Measurements from ENCODE around the gene TH.
"Not testable (repeated sequence)": the region's sequence is repeated elsewhere in the genome, so short reads cannot be mapped to it uniquely, and the experiment has no call there.

TH gene

DNA sequence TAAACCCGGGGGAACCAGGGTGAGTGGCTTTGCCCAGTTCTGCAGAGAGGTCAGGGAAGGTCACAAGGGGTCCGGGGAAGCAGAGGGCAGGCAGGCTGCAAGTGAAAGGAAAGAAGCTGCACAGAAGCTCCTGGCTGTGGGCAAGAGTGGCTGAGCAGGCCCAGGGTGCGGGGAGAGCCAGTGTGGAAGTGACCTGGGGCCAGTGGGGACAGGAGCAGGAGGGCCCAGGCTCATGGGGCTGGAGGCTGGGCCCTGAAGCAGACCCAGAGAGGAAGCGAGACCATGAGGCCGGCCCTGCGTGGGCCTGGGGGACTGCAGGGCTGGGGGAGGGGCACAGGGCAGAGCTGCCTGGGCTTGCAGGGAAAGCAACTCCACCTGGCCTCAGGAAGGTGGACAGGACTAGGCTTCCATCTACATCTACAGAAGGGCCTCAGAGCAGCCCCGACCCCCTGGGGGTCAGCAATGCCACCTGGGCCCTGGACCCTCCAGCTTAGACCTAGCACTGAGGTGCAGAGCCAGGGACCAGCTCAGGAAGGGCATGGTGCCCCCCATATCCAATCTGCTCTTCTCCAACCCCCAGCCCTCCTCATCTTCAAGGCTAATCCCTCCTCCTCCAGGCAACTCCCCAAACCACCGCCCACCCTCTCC, 44.0 kb downstream of the TH start:
- no peak for DNase-seq

DNA sequence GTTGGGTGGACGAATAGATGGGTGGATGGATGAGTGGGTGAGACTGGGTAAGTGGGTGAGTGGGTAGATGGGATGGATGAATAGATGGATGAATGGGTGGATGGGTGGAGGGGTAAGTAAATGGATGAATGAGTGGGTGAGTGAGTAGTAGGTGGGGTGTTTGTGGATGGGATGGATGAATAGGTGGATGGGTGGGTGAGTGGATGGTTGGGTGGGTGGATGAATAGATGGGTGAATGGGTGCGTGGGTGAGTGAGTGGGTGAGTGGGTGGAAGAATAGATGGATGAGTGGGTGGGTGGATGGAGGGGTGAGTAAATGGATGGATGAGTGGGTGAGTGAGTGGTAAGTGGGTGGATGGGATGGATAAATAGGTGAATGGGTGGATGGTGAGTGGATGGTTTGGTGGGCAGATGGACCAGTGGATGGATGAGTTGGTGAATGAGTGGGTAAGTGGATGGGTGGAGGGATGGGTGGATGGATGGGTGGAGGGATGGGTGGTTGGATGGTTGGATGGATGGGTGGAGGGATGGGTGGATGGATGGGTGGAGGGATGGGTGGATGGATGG, 45.0 kb downstream of the TH start:
- no peak for DNase-seq

DNA sequence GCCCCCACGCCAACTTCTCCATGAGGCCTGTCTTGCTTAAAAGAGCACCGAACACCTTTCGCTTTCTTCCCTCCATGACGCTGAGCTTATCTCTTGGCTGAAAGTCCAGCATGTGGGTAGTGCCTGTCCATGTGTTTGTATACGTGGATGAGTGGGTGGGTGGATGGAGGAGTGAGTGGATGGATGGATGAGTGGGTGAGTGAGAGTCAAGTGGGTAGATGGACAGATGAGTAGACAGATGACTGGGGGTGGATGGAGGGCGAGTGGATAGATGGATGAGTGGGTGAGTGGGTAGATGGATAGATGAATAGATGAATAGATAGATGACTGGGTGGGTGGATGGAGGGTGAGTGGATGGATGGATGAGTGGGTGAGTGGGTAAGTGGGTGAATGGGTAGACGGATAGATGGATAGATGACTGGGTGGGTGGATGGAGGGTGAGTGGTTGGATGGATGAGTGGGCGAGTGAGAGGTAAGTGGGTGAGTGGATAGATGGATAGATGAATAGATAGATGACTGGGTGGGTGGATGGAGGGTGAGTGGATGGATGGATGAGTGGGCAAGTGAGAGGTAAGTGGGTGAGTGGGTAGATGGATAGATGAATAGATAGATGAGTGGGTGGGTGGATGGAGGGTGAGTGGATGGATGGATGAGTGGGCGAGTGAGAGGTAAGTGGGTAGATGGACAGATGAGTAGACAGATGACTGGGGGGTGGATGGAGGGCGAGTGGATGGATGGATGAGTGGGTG, 46.7 kb downstream of the TH start:
- not testable (repeated sequence) for DNase-seq

DNA sequence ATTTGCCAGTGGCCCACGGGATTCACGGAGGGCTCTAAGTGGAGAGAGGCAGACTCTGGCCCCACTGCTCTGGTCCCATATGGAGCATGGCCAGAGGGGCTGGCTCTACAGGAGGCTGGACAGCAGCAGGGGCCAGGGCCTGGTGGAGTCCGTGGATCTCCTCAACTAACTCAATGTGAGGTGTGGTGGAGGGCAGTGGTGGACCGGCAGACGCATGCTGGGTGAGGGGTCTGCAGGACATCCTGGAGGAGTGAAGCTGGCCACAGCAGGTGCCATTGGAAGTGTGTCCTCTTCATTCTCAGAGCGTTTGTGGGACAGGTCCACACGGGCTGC, 48.0 kb downstream of the TH start:
- no peak for DNase-seq

DNA sequence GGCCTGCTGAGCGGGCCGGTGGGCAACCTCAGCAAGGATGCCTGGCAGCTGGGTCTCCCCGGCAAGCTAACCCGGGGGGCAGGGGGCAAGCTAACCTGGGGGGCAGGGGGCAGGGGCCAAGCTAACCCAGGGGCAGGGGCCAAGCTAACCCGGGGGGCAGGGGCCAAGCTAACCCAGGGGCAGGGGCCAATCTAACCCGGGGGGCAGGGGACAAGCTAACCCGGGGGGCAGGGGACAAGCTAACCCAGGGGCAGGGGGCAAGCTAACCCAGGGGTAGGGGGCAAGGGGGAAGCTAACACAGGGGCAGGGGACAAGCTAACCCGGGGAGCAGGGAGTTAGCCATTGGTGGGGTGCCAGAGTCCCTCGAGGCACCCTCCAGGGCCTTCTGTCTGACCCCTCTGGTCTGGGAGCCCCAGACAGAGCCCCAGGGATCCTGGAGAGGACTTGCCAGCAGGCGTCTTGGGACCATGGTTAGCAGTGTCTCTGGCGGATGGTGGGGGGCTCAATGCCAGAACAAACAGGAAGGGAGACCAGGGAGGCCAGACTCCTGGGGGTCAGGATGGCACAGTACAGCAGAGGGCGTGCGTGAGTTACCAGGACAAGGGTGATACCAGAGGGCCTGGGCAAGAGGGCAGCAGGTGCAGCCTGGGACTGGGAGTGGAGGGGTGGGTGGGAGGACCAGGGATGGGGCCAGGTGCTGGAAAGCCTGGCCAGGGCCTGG, 48.5 kb downstream of the TH start:
- no peak for DNase-seq

DNA sequence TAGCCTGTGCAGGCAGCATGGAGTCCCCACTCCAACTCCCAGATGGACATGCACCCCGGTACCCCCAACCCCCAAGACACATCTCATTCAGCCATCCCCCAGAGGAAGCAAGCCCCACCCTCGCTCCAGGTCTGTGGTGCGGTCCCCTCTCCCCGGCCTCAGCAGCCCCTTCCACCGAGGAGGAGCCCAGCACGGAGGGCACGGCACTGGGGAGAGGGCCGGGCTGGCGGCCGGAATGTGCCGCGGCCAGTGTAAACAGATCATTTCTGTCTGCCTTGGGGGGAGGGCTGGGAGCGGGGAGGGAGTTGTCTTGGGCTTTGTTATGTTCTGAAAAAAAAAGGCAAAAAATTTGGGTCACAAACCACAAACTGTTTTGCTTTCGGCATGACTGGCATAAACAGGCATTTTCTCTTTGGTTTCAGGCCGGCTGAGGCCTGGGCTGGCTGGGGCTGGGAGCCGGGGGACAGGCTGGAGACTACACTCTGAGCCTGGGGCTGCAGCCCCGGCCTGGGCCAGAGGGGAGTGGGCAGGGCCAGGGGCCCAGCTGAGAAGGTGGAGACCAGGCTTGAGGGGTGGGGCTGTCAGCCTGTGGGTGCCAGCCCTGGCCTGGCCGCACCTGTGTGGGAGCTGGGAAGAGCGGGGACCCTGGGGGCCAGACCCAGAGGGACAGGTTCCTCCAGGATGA, 49.3 kb downstream of the TH start:
- no peak for DNase-seq

DNA sequence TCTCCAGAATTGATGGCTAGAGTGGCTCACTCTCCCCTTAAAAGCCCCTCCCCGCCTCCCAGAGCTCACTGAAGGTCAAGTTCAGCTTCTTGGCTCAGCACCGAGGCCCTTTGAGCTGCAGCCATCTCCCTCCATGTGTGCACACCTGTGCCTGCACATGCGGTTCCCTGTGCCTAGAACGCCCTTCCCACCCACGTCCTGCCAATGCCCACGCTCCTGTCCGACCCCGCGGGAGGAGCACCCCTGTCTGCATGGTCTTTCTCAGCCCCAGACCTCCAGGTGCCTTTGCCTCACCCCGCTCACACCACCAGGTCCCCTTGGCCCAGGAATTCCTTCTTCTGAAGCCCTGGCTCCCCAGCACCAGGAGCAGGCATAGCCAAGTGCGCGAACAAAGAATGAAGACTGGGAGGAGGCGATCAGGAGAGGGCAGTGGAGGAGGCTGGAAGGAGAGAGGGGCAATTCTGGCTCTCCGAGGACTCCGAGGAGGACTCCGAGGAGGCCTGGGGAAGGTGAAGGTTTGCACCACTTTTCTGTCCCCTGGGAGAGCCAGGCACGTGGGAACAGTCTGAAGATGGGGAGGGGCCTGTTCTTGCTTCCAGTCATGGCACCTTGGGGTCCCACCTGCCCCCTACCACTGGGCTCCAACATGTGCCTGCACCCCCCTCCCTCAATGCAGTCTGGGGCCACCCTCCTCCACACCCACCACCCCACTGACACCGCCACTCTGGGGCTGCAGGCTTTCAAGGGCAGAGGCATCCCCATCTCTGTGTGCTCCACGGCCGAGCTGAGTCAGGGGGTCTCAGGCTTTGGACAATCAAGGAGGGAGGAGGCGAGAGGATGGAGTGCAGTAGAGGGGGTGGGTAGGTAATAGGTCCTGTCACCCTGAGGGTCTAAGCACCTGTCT, 50.1 kb downstream of the TH start:
- DNase-seq: no peak

DNA sequence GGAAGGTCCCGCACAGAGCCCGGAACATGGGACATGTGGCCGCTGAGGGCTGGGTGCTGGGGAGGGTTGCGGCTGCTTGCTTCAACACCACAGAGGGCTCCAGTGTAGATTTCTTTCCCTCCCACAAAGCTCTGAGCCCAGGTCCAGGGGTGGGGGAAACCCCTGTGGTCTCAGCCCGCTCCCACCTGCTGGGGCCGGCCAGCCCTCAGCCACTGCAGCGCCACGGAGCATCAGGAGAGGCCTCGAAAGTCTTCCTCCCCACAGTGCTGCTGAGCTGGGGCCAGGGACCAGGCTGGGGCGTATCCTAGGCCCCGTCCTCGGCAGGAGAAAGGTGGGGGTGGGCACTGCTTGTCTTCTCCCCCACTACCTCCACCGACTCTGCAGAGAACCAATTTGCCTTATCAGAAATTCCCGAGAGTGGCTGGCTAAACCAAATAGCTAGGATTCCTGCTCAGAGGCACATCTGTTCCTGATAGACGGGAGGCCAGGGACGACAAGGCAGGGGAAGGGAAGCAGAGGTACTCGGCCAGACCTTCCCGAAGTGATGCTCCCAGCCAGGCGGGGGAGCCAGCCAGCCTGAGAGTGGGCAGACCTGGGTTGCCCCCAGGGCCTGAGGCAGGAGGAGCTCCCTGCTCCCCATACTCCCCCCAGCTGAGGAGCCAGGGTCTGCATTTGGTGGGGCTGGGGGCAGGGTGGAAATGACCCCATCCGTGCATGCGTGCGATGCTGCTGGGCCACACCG, 51.1 kb downstream of the TH start:
- DNase-seq: no peak

DNA sequence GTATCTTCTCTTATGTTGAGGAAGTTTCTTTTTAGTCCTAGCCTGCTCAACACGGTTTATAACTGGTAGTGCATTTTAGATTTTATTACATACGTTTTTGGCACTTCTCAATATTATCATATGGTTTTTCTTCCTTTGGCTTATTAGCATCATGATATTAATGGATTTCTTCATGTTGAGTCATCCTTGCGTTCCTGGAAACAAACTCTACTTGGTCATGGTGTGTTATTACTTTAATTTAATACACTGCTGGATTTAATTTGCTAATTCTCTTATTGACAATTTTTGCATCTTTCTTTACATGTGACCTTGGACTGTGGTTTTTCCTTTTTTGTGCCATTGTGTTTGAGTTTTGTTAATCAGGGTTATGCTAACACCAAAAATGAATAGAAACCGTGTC, 52.9 kb downstream of the TH start:
- no peak for DNase-seq

DNA sequence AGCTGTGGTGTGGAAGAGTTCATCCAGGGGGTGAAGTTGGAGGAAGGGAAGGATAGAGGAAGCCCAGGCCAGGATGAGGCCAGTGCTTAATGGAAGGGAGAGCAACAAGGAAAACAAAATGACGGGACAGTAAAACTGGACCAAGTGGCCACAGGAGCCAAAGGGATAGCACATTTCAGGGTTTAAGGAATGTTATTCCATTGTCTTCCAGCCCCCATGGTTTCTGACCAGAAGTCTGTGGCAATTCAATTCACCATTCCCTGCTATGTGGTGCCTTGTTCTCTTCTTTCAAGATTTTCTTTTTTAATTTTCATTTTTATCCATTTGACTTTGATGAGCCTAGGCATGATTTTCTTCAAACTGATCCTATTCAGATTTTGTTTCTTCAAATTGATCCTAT, 54.9 kb downstream of the TH start:
- no peak for DNase-seq

DNA sequence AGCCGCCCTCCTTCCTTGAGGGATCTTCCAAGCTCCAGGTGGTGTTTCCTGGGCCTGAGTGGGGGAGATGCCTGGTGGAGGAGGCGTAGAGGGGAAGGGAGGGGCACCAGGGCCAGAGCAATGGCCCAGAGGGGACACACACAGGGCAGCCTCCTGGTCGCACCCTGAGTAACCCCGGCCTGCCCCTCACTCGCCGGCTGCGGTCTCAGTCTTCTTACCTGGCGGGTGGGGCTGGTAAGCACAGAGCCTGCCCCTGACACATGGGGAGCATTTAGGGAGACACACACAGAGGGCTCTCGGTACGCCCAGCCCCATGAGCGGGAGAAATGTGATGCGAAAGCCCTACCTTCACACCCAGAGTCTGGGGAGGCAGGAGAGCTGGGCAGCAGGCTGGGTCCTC, 56.3 kb downstream of the TH start:
- DNase-seq: no peak

DNA sequence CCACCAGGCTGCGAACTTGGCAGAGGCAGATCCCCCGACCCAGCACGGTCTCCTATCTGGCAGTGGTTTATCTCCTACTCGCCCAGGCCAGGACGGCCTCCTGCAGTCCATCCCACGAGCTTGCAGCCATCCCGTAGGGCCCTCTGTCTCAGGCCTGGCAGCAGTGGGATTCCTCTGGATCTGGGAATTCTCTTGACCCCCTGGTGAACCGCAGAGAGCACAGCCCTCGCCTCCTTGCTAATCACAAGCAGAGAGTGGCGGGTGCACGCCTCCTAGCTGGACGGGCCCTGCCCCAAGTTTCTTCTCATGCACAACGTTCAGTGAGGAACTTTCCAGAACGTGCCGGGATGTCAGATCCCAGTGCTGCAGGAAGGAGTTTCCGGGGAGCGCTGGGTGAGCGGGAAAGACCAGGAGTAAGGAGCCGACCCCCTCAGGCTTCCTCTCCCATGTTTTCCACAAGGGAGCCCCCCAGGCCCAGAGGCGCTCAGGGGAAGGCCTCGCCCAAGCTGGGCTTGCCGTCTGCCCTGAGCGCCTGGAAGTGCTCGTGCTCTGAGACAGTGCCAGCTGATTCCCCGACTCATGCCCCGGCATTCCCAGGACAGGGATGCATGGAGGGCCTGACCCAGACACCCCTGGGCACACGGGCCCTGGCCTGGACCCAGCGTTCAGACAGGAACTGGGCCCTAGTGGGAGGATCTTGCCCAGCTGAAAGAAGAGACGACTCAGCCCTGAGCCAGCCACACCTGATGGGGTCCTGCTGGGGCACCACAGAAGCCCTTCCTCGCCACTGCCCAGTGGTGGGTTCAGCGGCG, 57.0 kb downstream of the TH start:
- DNase-seq: no peak

Data from suppressor macrophage treated with lipopolysaccharide for 4 hours (primary cell).